SK-N-SH (cell line): ENCODE measurements around the gene RNF180. TPM values are rescaled to one million over a fixed set of nuclear protein-coding genes. Genes with fewer than 3 reads are reported as not detected.

Experiments used
- CTCF ChIA-PET: fragments of 300-600, 350-600 bp; formaldehyde crosslinking; extraction: SDS; loops from one replicate; lab custom pipeline; 2021; lab: Yijun Ruan, JAX
- POLR2A ChIA-PET: fragments of 350-600 bp; sonication (Branson Sonifier 250); formaldehyde crosslinking; extraction: SDS; loops from one replicate; lab custom pipeline; 2020; ENCODE audit warnings: antibody characterized with exemption, inconsistent platforms; lab: Yijun Ruan, JAX
- DNase-seq: peaks from one replicate; pipeline ENCODE4 v3.0.0; 2012
- H2AFZ ChIP-seq: fragments of 200-600 bp; sonication (generic); 2 replicates; pipeline ENCODE4 v1.8.1; 2016; ENCODE audit warnings: antibody characterized with exemption, mild to moderate bottlenecking, low read depth
- H3F3A ChIP-seq: fragments of 200-600 bp; sonication (generic); replicated peaks from 2 replicates; pipeline ENCODE3; 2016; ENCODE audit warnings: antibody characterized with exemption, mild to moderate bottlenecking; ENCODE audit not compliant: insufficient read depth
- H3K27ac ChIP-seq, 2 experiments: fragments of 200-500 bp in 1 of 2; fragments of 200-600 bp in 1 of 2; sonication (Bioruptor generic) in 1 of 2; sonication (generic), shearing (Covaris generic) in 1 of 2; 2 replicates each; pipeline versions ENCODE4 v1.5.1 to v1.6.1; 2014 to 2016; ENCODE audit warnings: low read depth in 2 of 2, inconsistent platforms in 1 of 2, low read length in 1 of 2, mild to moderate bottlenecking in 1 of 2, mixed read lengths in 1 of 2
- H3K27me3 ChIP-seq: fragments of 200-600 bp; sonication (generic), shearing (Covaris generic); 2 replicates; pipeline ENCODE4 v1.6.1; 2016; ENCODE audit warnings: mixed run types; ENCODE audit not compliant: insufficient read depth
- H3K36me3 ChIP-seq, 2 experiments: fragments of 200-500 bp in 1 of 2; fragments of 200-600 bp in 1 of 2; sonication (Bioruptor generic) in 1 of 2; sonication (generic) in 1 of 2; replicated peaks in 1 of 2; 2 replicates each; pipeline versions ENCODE3 to v1.5.1; 2014 to 2016; ENCODE audit warnings: low read length in 1 of 2, mild to moderate bottlenecking in 1 of 2; ENCODE audit not compliant: insufficient read depth in 2 of 2, control insufficient read depth in 1 of 2
- H3K4me1 ChIP-seq, 2 experiments: fragments of 200-500 bp in 1 of 2; fragments of 200-600 bp in 1 of 2; sonication (Bioruptor generic) in 1 of 2; sonication (generic), shearing (Covaris generic) in 1 of 2; 2 replicates each; pipeline versions ENCODE4 v1.5.1 to v1.6.1; 2014 to 2016; ENCODE audit warnings: low read depth in 1 of 2, low read length in 1 of 2, mixed run types in 1 of 2; ENCODE audit not compliant: insufficient read depth in 2 of 2, control insufficient read depth in 1 of 2
- H3K4me2 ChIP-seq: fragments of 200-600 bp; sonication (generic), shearing (Covaris generic); 2 replicates; pipeline ENCODE4 v1.6.1; 2017; ENCODE audit warnings: mixed run types
- H3K4me3 ChIP-seq, 2 experiments: fragments of 200-500 bp in 1 of 2; fragments of 200-600 bp in 1 of 2; sonication (Bioruptor generic) in 1 of 2; sonication (generic), shearing (Covaris generic) in 1 of 2; 2 replicates each; pipeline versions ENCODE4 v1.5.1 to v1.8.1; 2014 to 2016; ENCODE audit warnings: low read depth in 2 of 2, inconsistent platforms in 1 of 2, low read length in 1 of 2, mild to moderate bottlenecking in 1 of 2, mixed read lengths in 1 of 2, moderate library complexity in 1 of 2
- H3K79me2 ChIP-seq: fragments of 200-600 bp; sonication (generic); 2 replicates; pipeline ENCODE4 v1.8.1; 2017; ENCODE audit warnings: mild to moderate bottlenecking; ENCODE audit not compliant: insufficient read depth
- H3K9ac ChIP-seq: fragments of 200-600 bp; sonication (generic); 2 replicates; pipeline ENCODE4 v1.6.1; 2017; ENCODE audit warnings: mixed run types
- H3K9me2 ChIP-seq: fragments of 200-600 bp; sonication (generic); 2 replicates; pipeline ENCODE4 v1.6.1; 2017; ENCODE audit warnings: mixed run types
- H3K9me3 ChIP-seq: fragments of 200-600 bp; sonication (generic); 2 replicates; pipeline ENCODE4 v1.6.1; 2017; ENCODE audit warnings: mixed run types, mild to moderate bottlenecking, moderate library complexity
- H4K20me1 ChIP-seq: fragments of 200-600 bp; sonication (generic); 2 replicates; pipeline ENCODE4 v1.6.1; 2017; ENCODE audit warnings: mild to moderate bottlenecking, mixed run types; ENCODE audit not compliant: insufficient read depth
- CHD2 ChIP-seq: fragments of 150-350 bp; IDR thresholded peaks from 2 replicates; pipeline ENCODE4 v1.6.1; 2018; ENCODE audit warnings: low read length; ENCODE audit not compliant: partially characterized antibody
- CTCF ChIP-seq: fragments of 200-600 bp; sonication (generic); IDR thresholded peaks from 2 replicates; pipeline ENCODE4 v1.6.1; 2017; ENCODE audit warnings: antibody characterized with exemption, mild to moderate bottlenecking, moderate library complexity
- ELF1 ChIP-seq: IDR thresholded peaks from 2 replicates; pipeline ENCODE4 v1.4.0; 2012
- EP300 ChIP-seq, 2 experiments: IDR thresholded peaks; 2 replicates each; pipeline versions ENCODE4 v1.4.0 to v1.6.1; 2012; ENCODE audit warnings: borderline replicate concordance in 1 of 2, low read depth in 1 of 2, low read length in 1 of 2
- EZH2phosphoT487 ChIP-seq: fragments of 200-600 bp; sonication (generic); IDR thresholded peaks from 2 replicates; pipeline ENCODE4 v1.6.1; 2017; ENCODE audit warnings: low read depth, mixed run types, mild to moderate bottlenecking, antibody characterized with exemption, moderate library complexity, borderline replicate concordance
- FOXJ3 ChIP-seq: sonication (generic); formaldehyde crosslinking; IDR thresholded peaks from 2 replicates; pipeline ENCODE4 v1.5.1; 2020; ENCODE audit warnings: mild to moderate bottlenecking, missing genetic modification reagents
- MEF2A ChIP-seq: IDR thresholded peaks from 2 replicates; pipeline ENCODE4 v1.4.0; 2012; ENCODE audit warnings: low read depth, borderline replicate concordance
- NFIC ChIP-seq: IDR thresholded peaks from 2 replicates; pipeline ENCODE4 v1.4.0; 2012; ENCODE audit warnings: borderline replicate concordance
- NRF1 ChIP-seq: IDR thresholded peaks from 2 replicates; pipeline ENCODE4 v1.6.1; 2012; ENCODE audit warnings: low read depth, mild to moderate bottlenecking, low read length
- RAD21 ChIP-seq: IDR thresholded peaks from 2 replicates; pipeline ENCODE4 v1.6.1; 2012; ENCODE audit warnings: mild to moderate bottlenecking, low read length
- RXRA ChIP-seq: IDR thresholded peaks from 2 replicates; pipeline ENCODE4 v1.4.0; 2012; ENCODE audit warnings: low read depth, mild to moderate bottlenecking, borderline replicate concordance
- SMC3 ChIP-seq: IDR thresholded peaks from 2 replicates; pipeline ENCODE4 v1.6.1; 2012; ENCODE audit warnings: low read depth, low read length, improper control_type of control experiment
- TAF1 ChIP-seq: IDR thresholded peaks from 2 replicates; pipeline ENCODE4 v1.6.1; 2012; ENCODE audit warnings: low read depth, mild to moderate bottlenecking, low read length, moderate library complexity, borderline replicate concordance
- TCF12 ChIP-seq: IDR thresholded peaks from 2 replicates; pipeline ENCODE4 v1.4.0; 2012
- ZBTB33 ChIP-seq: IDR thresholded peaks from 2 replicates; pipeline ENCODE4 v1.4.0; 2012; ENCODE audit warnings: low read depth, borderline replicate concordance
- WGBS: methylation state at CpG from one replicate; pipeline ENCODE4 v1.1.6; 2017; ENCODE audit warnings: low lambda C conversion rate; 5-methylcytosine and 5-hydroxymethylcytosine counted together
- polyA plus RNA-seq, 3 experiments: library from polyadenylated mRNA; depleted of rRNA; stranded (reverse); fragments of >200 nt; gene quantifications; 2 replicates each; pipeline ENCODE4 v1.2.3, GENCODE V29; 2012
- TF ChIP-seq, protein P1 (sequence below): fragments of 150-350 bp; IDR thresholded peaks from 2 replicates; pipeline ENCODE4 v1.6.1; 2017; ENCODE audit warnings: antibody characterized with exemption, low read length, low read depth, borderline replicate concordance
- TF ChIP-seq, protein P2 (sequence below): IDR thresholded peaks from 2 replicates; pipeline ENCODE4; 2012
- TF ChIP-seq, protein P3 (sequence below): IDR thresholded peaks from 2 replicates; pipeline ENCODE4 v1.4.0; 2012; ENCODE audit warnings: low read depth, borderline replicate concordance

The RNF180 gene
- polyA plus RNA-seq, 1 of the 3 experiments (the other 2 are of a cell fraction) = 0.02 TPM

GRCh38 chr5:64295101-64295500, 129.5 kb downstream of the RNF180 start:
- Histone ChIP-seq H3K4me1 (no peaks in the 10 kb centered on the region), H3K4me2 (no peak overlapping the region), H3K27me3 (no peaks in the 10 kb centered on the region), H3K9me2 (no peaks in the 10 kb centered on the region), H2AFZ (no peak overlapping the region), H3K79me2 (no peaks in the 10 kb centered on the region), H3K36me3 (no peaks in the 10 kb centered on the region), H3F3A (no peaks in the 10 kb centered on the region), H4K20me1 (no peaks in the 10 kb centered on the region), H3K4me3 (no peak overlapping the region), H3K9me3 (no peaks in the 10 kb centered on the region), H3K27ac (no peak overlapping the region), H3K9ac (no peak overlapping the region)
- CTCF ChIA-PET = no interaction called here
- DNase-seq = no peak
- POLR2A ChIA-PET = no interaction called here
- 0% methylated on average over 1 of the region's 1 CpG for WGBS
- no peak for TF ChIP-seq NRF1
- no peak for TF ChIP-seq FOXJ3
- no peak for TF ChIP-seq CTCF
- TF ChIP-seq, protein P1, sequence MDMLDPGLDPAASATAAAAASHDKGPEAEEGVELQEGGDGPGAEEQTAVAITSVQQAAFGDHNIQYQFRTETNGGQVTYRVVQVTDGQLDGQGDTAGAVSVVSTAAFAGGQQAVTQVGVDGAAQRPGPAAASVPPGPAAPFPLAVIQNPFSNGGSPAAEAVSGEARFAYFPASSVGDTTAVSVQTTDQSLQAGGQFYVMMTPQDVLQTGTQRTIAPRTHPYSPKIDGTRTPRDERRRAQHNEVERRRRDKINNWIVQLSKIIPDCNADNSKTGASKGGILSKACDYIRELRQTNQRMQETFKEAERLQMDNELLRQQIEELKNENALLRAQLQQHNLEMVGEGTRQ = no peak
- no peak for TF ChIP-seq SMC3

- H3K9me2 ChIP-seq = no peaks in the 10 kb centered on the region
- H3K36me3 ChIP-seq = no peaks in the 10 kb centered on the region
- 12% methylated on average over 1 of the region's 1 CpG for WGBS
- no peak for DNase-seq
- H3K4me3 ChIP-seq = no peak overlapping the region
- H3K4me1 ChIP-seq = no peaks in the 10 kb centered on the region
- H3K9ac ChIP-seq = no peak overlapping the region
- H3K9me3 ChIP-seq = no peaks in the 10 kb centered on the region
- POLR2A ChIA-PET = no interaction called here
- H2AFZ ChIP-seq = no peak overlapping the region
- H3F3A ChIP-seq = no peaks in the 10 kb centered on the region
- no peaks in the 10 kb centered on the region for H3K27me3 ChIP-seq
- H3K79me2 ChIP-seq = no peaks in the 10 kb centered on the region
- no peak overlapping the region for H3K4me2 ChIP-seq
- no peak overlapping the region for H3K27ac ChIP-seq
- TF ChIP-seq ELF1 (no peak), RAD21 (no peak), MEF2A (no peak), FOXJ3 (no peak), CHD2 (no peak), EP300 (IDR thresholded peaks at IDR 0.05; ENCODE audit: borderline replicate concordance in 1 of 2, low read depth in 1 of 2, low read length in 1 of 2) (no peak), RXRA (no peak), NFIC (no peak), EZH2phosphoT487 (no peak), ZBTB33 (no peak), TAF1 (no peak), TCF12 (no peak)
- TF ChIP-seq, protein P2, sequence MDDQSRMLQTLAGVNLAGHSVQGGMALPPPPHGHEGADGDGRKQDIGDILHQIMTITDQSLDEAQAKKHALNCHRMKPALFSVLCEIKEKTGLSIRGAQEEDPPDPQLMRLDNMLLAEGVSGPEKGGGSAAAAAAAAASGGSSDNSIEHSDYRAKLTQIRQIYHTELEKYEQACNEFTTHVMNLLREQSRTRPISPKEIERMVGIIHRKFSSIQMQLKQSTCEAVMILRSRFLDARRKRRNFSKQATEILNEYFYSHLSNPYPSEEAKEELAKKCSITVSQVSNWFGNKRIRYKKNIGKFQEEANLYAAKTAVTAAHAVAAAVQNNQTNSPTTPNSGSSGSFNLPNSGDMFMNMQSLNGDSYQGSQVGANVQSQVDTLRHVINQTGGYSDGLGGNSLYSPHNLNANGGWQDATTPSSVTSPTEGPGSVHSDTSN = no peak
- TF ChIP-seq, protein P3, sequence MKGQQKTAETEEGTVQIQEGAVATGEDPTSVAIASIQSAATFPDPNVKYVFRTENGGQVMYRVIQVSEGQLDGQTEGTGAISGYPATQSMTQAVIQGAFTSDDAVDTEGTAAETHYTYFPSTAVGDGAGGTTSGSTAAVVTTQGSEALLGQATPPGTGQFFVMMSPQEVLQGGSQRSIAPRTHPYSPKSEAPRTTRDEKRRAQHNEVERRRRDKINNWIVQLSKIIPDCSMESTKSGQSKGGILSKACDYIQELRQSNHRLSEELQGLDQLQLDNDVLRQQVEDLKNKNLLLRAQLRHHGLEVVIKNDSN = no peak
- CTCF ChIA-PET = no interaction called here
- H4K20me1 ChIP-seq = no peaks in the 10 kb centered on the region
Observed at GRCh38 chr5:64298586-64298985, 132.9 kb downstream of the RNF180 start.
